Stimulated activated CD4-positive, alpha-beta T cell treated with anti-CD3 and anti-CD28 coated beads, TNF-alpha, amount 100 ng/mL, for 4 hours (primary cell): ENCODE results near the gene NUDT19.
"Not testable (repeated sequence)": the region's sequence is repeated elsewhere in the genome, so short reads cannot be mapped to it uniquely, and the experiment has no call there.

Experiments
- DNase-seq, 3 experiments: peaks; one replicate each; pipeline ENCODE4 v3.0.0-alpha.2; 2020; ENCODE audit warnings: low read depth in 3 of 3

NUDT19 gene

GRCh38 chr19:32674931-32675719 lies 16.5 kb upstream of the NUDT19 start, which contains the start of gene ANKRD27:
Gene ANKRD27 (minus strand): TSS chr19:32675180. CDS start chr19:32659015, 16,165 bp downstream.
- peak; percentile 95 to 97 (median 97) for DNase-seq

GRCh38 chr19:32675720-32676185 lies 15.9 kb upstream of the NUDT19 start, which contains the start of gene RGS9BP:
Gene RGS9BP (plus strand): TSS chr19:32675848. CDS start chr19:32676264, 416 bp downstream.
- peak; percentile 44 to 49 (median 48) for DNase-seq

- DNase-seq = peak in 1 of 3 experiments; percentile 10
Observed at GRCh38 chr19:32676186-32676894, 15.3 kb upstream of the NUDT19 start.

DNA sequence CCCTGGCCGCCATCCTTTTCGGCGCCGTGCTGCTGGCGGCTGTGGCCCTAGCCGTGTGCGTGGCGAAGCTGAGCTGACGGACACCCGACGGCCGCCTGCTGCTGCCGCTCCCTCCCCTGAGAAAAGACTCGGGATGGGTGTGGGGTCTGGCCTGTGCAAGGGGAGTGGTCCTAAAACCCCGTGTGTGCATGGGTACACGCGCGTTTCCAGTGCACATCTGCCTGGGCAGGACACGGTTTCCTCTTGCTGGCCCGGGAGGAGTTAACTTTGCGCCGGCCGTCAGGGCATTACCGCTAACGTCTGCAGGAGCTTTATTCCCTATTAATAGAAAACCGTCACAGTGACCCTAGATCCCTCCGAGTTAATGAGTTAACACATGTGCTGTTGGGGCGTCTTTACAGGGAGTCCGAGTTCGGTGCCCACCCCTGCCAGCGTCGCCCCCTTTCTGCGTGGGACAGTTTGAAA lies 14.7 kb upstream of the NUDT19 start:
- DNase-seq = no peak

DNA sequence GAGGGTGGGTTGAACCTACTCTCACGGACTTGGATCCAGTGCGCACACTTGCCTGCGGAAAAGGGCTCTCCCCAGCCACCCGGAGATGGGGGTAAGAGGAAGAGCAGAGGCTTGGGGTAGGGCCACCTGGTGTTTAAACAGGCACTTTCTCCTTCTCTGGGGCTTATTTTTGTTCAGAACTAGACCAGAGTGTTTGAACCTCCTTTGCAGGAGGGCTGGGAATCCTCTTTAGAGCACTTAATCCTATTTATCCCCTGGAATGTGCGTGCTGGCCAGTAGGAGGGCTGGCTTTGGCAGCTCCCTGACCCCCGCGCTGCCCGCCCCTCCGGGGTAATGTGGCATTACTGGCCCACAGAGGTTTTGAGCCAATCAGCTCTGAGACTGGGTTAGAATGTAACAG lies 14.0 kb upstream of the NUDT19 start:
- no peak for DNase-seq

- DNase-seq = no peak
Observed at GRCh38 chr19:32680986-32681385, 10.6 kb upstream of the NUDT19 start.

DNA sequence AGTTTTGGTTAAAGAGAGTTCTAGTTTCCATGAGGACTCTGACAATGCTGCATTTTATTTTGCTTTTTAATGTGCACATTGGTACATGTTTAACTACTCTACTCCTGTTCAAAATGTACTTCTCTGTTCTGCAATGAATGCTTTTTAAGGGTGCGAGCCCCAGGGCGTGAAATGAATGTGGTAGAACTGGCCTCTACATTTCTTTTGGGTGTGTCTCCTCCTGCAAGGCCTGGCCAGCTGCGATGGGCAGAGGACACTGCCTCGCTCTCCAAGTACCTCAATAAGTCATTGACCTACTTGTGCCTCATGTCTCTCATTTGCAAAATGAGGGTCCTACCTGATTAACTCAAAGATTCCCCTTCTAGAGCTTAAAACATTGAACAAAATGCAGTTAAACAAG lies 9.3 kb upstream of the NUDT19 start:
- DNase-seq = no peak

GRCh38 chr19:32686847-32687475 lies 4.7 kb upstream of the NUDT19 start:
- no peak for DNase-seq

DNA sequence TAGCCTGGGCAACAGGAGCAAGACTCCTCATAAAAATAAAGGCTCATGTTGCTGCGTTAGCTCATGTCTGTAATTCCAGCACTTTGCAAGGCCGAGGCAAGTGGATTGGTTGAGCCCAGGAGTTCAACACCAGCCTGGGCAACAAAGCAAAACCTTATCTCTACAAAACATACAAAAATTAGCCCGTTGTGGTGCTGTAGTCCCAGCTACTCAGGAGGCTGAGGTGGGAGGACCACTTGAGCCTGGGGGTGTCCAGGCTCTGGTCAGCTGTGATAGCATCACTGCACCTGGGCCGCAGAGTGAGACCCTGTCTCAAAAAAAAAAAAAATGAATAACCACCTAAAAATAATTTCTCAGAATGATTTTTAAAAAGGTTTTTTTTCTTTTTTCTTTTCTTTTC lies 3.9 kb upstream of the NUDT19 start:
- no peak for DNase-seq

DNA sequence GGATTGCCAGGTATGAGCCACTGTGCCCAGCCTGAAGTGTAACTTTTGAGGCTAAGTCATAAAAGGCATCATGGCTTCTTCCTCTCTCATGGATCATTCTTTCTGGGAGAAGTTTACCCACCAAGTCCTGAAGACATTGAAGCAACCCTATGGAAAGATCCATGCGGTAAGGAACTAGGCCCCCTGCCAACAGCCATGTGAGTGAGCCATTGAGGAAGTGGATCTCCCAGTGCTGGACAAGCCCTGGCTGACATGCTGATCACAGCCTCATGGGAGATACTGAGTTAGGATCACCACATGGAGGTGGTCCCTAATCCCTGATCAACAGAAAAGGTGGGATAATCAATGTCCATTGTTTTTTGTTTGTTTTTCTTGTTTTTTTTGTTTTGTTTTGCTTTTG lies 3.3 kb upstream of the NUDT19 start:
- no peak for DNase-seq

GRCh38 chr19:32691952-32692726 lies 518 bp downstream of the NUDT19 start:
- peak in 2 of 3 experiments; percentile 5 to 36 for DNase-seq

DNA sequence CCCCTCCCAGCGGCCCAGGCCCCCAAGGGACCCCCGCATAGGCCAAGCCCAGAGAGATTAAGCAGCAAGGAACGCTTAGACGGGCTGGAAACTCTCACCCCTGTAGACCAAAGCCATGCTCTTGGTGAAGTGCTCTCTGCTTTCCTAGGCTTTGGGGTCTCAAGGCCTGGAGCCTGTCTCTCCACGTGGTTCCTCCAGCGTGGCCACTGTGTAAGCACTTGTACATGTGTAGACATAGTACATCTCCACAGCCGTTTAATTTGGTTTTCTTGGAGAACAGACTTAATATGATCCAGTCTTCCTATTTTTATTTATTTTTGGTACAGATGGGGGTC lies 1.1 kb downstream of the NUDT19 start:
- DNase-seq = no peak

DNA sequence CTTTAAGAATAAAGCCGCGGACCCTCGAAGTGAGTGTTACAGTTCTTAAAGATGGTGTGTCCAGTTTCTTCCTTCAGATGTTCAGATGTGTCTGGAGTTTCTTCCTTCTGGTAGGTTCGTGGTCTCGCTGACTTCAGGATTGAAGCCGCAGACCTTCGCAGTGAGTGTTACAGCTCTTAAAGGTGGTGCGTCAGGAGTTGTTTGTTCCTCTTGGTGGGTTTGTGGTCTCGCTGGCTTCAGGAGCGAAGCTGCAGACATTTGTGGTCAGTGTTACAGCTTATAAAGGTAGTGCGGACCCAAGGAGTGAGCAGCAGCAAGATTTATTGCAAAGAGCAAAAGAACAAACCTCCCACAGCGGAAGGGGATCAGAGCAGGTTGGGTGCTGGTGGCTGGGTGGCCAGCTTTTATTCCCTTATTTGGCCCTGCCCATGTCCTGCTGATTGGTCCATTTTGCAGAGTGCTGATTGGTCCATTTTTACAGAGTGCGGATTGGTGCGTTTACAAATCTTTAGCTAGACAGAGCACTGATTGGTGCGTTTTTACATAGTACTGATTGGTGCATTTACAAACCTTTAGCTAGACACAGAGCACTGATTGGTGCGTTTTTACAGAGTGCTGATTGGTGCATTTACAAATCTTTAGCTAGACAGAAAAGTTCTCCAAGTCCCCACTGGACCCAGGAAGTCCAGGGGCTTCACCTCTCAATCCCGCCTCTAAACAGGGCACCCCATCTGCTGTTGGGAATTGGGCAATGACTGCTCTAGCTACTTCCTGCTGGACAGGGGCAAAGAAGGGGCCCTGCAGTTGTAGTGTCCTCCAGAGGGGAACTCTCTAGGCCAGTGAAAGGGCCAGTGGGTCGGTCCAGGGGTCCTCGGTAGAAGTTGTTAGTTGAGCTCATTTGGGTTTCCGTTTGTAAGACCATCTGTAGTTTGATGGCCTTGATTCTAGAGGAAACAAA lies 1.8 kb downstream of the NUDT19 start:
- DNase-seq = peak in 1 of 3 experiments; percentile 7

DNA sequence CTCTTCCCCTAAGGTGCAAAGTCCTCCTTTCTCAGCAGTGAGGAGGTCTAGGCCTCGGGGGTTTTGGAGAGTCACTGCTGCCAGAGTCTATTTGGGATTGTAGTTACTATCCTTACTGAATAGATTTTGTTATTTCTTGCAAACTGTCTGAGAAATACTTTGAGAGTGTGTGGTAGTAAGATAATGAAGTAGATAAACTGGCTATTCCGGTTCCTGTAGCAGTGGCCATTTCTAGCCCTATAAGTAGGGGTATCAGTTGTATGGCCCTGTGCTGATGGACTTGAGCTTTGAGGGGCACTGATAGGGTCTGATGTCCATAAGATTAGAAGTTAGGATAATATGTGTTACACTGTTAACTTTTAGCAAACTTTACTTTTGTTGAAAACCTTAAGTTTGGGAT lies 2.7 kb downstream of the NUDT19 start:
- not testable (repeated sequence) for DNase-seq

DNA sequence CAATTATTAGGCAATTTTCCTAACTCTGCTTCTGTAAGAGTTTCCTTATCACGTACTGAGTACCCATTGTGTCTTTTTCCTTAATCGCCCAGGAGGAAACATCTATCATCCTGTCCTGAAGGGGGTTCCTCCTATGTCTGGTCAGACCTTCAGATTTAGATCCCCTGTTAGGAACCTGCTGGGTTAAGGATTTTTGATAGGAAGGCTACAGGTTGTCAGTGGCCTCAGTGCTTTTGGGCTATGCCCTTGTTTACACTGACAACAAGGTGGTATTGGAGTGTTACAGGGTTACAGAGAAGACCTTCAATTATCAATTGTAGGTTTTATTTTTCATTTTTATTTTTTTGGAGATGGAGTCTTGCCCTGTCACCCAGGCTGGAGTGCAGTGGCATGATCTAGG lies 3.2 kb downstream of the NUDT19 start:
- not testable (repeated sequence) for DNase-seq

- DNase-seq = not testable (repeated sequence)
Observed at GRCh38 chr19:32695506-32695905, 3.9 kb downstream of the NUDT19 start.

DNA sequence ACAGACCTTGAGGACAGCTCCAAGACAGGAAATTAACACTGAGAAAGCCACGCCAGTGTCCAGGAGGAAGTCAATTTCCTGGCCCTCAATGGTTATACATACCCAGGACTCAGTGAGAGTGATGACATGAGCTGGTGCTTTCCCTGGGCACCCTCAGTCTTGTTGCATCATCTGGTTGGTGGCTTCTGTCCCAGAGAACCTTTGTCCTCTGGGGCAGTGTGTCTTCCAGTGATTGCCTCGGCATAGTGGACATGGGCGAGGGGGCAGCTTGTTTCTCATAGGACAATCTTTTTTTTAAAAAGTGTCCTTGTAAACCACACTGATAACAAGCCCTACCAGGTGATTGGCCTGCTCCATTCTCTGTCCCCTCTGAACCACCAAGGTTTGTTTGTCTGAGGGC lies 5.2 kb downstream of the NUDT19 start:
- not testable (repeated sequence) for DNase-seq

DNA sequence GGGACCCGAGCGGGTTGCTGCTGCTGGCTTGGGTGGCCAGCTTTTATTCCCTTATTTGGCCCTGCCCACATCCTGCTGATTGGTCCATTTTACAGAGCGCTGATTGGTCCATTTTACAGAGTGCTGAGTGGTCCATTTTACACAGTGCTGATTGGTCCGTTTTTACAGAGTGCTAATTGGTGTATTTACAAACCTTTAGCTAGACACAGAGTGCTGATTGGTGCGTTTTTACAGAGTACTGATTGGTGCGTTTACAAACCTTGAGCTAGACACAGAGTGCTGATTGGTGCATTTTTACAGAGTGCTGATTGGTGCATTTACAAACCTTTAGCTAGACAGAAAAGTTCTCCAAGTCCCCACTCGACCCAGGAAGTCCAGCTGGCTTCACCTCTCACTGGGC lies 8.5 kb downstream of the NUDT19 start:
- DNase-seq = not testable (repeated sequence)

- DNase-seq = no peak
Observed at GRCh38 chr19:32702010-32702409, 10.4 kb downstream of the NUDT19 start.

DNA sequence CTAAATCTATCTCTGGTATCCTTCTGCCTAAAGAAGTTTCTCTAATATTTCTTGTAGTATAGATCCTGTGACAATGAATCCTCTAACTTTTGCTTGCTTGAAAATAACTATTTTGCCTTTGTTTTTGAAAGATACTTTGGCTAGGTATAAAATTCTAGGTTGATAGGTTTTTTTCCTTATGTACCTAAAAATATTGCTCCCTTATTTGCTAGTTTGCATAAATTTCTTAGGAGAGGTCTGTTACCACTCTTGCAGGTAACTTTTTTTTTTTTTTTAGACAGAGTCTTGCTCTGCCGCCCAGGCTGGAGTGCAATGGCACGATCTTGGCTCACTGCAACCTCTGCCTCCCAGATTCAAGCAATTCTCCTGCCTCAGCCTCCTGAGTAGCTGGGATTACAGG lies 12.4 kb downstream of the NUDT19 start:
- DNase-seq = not testable (repeated sequence)
